ES-I3 (cell line): ENCODE data around the gene MS4A12.
"Not testable (repeated sequence)": the region's sequence is repeated elsewhere in the genome, so short reads cannot be mapped to it uniquely, and the experiment has no call there.

Experiments
- H3K36me3 ChIP-seq: 2 replicates; pipeline ENCODE4 v1.6.1; 2013; ENCODE audit warnings: mild to moderate bottlenecking, low read length, control low read depth, moderate library complexity; ENCODE audit not compliant: insufficient read depth
- H3K4me1 ChIP-seq: 2 replicates; pipeline ENCODE4 v1.6.1; 2013; ENCODE audit warnings: mild to moderate bottlenecking, control low read depth, low read length; ENCODE audit not compliant: insufficient read depth
- H3K9ac ChIP-seq: 2 replicates; pipeline ENCODE4 v1.6.1; 2013; ENCODE audit warnings: low read depth, mild to moderate bottlenecking, low read length, moderate library complexity
- H3K9me3 ChIP-seq: 2 replicates; pipeline ENCODE4 v1.6.1; 2013; ENCODE audit warnings: mild to moderate bottlenecking, low read length, moderate library complexity; ENCODE audit not compliant: control insufficient read depth, insufficient read depth

The MS4A12 gene

DNA sequence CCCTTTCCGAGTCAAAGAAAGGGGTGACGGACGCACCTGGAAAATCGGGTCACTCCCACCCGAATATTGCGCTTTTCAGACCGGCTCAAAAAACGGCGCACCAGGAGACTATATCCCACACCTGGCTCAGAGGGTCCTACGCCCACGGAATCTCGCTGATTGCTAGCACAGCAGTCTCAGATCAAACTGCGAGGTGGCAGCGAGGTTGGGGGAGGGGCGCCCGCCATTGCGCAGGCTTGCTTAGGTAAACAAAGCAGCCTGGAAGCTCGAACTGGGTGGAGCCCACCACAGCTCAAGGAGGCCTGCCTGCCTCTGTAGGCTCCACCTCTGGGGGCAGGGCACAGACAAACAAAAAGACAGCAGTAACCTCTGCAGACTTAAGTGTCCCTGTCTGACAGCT is 39.8 kb downstream of the MS4A12 start:
- H3K9me3 ChIP-seq, H3K9ac ChIP-seq, H3K4me1 ChIP-seq, H3K36me3 ChIP-seq: not testable (repeated sequence)

DNA sequence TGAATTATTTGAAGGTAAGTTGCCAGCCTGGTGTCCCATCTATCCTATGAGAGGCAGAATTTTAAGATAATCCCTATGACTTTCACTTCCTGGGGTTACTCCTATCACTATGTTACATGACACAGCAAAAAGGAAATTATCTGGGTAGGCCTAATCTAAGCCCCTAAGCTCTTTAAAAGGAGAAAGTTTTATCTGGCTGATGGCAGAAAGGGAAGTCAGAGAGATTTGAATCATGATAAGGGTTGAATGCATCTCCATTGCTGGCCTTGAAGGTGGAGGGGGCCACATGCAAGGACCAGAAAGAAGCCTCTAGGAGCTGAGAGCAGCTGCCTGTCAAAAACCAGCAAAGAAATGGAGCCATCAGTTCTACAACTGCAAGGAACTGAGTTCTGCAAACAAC is 46.0 kb downstream of the MS4A12 start:
- not testable (repeated sequence) for H3K9ac ChIP-seq, H3K36me3 ChIP-seq, H3K9me3 ChIP-seq, H3K4me1 ChIP-seq

DNA sequence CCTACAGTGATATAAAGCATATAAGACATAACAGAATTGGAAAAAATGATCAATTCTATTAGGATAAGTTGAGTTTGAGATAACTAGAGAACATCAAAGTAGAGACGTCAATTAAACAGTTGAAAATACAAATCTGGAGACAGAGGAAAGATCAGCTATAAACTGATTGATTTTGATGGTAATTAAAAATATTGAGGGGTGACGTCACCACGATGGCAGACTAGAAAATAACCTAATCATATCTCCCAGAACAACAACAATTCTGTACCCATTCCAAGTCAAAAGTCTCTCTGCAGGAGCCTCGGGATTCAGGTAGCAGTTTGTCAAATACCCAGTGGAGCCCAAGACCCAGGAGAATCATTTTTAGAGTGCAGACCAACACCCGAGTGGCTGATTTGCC is 51.5 kb downstream of the MS4A12 start:
- no peaks in the 10 kb centered on the region for H3K9me3 ChIP-seq
- no peak overlapping the region for H3K9ac ChIP-seq
- no peaks in the 10 kb centered on the region for H3K4me1 ChIP-seq
- no peaks in the 10 kb centered on the region for H3K36me3 ChIP-seq
